IMR-90 (cell line): ENCODE results near the gene TSPAN14.

Experiments used
- BHLHE40 ChIP-seq: fragments of 150-350 bp; IDR thresholded peaks from 2 replicates; pipeline ENCODE4 v1.6.1; 2016; ENCODE audit warnings: mild to moderate bottlenecking, low read depth, low read length
- CEBPB ChIP-seq: IDR thresholded peaks from 2 replicates; pipeline ENCODE4 v1.6.1; 2012; ENCODE audit warnings: low read depth, low read length, improper control_type of control experiment
- CHD1 ChIP-seq: IDR thresholded peaks from 2 replicates; pipeline ENCODE4 v1.6.1; 2012; ENCODE audit warnings: low read depth, low read length, improper control_type of control experiment
- ELK1 ChIP-seq: fragments of 150-350 bp; IDR thresholded peaks from 2 replicates; pipeline ENCODE4 v1.6.1; 2016; ENCODE audit warnings: low read depth, mild to moderate bottlenecking, low read length, moderate library complexity, borderline replicate concordance
- FOS ChIP-seq: fragments of 150-350 bp; IDR thresholded peaks from 2 replicates; pipeline ENCODE4 v1.6.1; 2016; ENCODE audit warnings: low read depth, low read length
- MAFK ChIP-seq: IDR thresholded peaks from 2 replicates; pipeline ENCODE4 v1.6.1; 2012; ENCODE audit warnings: low read depth, low read length, improper control_type of control experiment
- MAZ ChIP-seq: IDR thresholded peaks from 2 replicates; pipeline ENCODE4 v1.6.1; 2012; ENCODE audit warnings: low read depth, mild to moderate bottlenecking, low read length, improper control_type of control experiment, moderate library complexity, borderline replicate concordance
- MXI1 ChIP-seq: IDR thresholded peaks from 2 replicates; pipeline ENCODE4 v1.6.1; 2012; ENCODE audit warnings: low read depth, mild to moderate bottlenecking, low read length, moderate library complexity, borderline replicate concordance
- POLR2A ChIP-seq: IDR thresholded peaks from 2 replicates; pipeline ENCODE4 v1.6.1; 2012; ENCODE audit warnings: mild to moderate bottlenecking, low read depth, low read length
- RAD21 ChIP-seq: IDR thresholded peaks from 2 replicates; pipeline ENCODE4 v1.6.1; 2012; ENCODE audit warnings: low read length, improper control_type of control experiment
- SMC3 ChIP-seq: fragments of 150-350 bp; IDR thresholded peaks from 2 replicates; pipeline ENCODE4 v1.6.1; 2016; ENCODE audit warnings: low read depth, mild to moderate bottlenecking, antibody characterized with exemption, low read length, moderate library complexity
- TF ChIP-seq, protein P1 (sequence below): conservative IDR thresholded peaks from 2 replicates; pipeline ENCODE4 v1.5.1; 2012; ENCODE audit warnings: mild to moderate bottlenecking, low read depth, low read length, improper control_type of control experiment
- TF ChIP-seq, protein P2 (sequence below): fragments of 150-350 bp; IDR thresholded peaks from 2 replicates; pipeline ENCODE4 v1.6.1; 2017; ENCODE audit warnings: mild to moderate bottlenecking, antibody characterized with exemption, low read length, low read depth

DNA sequence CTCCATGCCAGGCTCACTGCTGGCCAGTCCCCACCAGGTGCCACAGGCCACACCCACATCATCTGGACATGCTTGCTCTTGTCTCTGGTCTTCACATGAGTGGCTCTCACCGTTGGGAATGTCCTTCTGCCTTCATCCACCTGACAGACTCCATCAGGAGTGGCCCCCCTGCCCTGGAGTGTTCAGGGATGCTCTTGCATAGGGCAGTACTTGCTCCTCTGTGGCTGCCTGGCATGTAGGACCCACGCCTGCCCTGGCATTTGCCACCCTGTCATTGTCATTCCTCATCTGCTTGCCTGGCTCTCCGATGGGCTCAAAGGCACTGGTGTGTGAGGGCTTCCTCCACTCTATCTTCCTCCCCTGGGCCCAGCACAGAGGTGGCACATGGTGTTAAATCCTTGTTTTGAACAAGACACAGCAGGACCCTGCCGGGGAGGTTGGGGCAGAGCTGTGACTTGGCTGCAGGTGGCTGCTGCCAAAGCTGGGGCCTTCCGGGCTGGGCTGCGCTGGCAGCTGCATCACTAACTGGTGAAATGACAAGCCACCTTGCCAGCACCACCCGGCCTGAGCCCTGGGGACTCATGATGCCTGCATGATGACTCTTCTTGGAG is 85.4 kb downstream of the TSPAN14 start:
- TF ChIP-seq POLR2A (no peak), SMC3 (no peak), BHLHE40 (no peak), MAZ (no peak), FOS (no peak), MAFK (no peak), CEBPB (no peak), CHD1 (no peak), RAD21 (no peak), MXI1 (no peak), ELK1 (no peak)
- TF ChIP-seq, protein P1, sequence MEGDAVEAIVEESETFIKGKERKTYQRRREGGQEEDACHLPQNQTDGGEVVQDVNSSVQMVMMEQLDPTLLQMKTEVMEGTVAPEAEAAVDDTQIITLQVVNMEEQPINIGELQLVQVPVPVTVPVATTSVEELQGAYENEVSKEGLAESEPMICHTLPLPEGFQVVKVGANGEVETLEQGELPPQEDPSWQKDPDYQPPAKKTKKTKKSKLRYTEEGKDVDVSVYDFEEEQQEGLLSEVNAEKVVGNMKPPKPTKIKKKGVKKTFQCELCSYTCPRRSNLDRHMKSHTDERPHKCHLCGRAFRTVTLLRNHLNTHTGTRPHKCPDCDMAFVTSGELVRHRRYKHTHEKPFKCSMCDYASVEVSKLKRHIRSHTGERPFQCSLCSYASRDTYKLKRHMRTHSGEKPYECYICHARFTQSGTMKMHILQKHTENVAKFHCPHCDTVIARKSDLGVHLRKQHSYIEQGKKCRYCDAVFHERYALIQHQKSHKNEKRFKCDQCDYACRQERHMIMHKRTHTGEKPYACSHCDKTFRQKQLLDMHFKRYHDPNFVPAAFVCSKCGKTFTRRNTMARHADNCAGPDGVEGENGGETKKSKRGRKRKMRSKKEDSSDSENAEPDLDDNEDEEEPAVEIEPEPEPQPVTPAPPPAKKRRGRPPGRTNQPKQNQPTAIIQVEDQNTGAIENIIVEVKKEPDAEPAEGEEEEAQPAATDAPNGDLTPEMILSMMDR = no peak
- TF ChIP-seq, protein P2, sequence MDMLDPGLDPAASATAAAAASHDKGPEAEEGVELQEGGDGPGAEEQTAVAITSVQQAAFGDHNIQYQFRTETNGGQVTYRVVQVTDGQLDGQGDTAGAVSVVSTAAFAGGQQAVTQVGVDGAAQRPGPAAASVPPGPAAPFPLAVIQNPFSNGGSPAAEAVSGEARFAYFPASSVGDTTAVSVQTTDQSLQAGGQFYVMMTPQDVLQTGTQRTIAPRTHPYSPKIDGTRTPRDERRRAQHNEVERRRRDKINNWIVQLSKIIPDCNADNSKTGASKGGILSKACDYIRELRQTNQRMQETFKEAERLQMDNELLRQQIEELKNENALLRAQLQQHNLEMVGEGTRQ = no peak
